Caco-2 (cell line): ENCODE measurements around the gene PTH1R. TPM values are rescaled to one million over a fixed set of nuclear protein-coding genes. Genes with fewer than 3 reads are reported as not detected.

ENCODE experiments used
- BruUV-seq: library from RNA; stranded (reverse); fragments of 400-500 nt; replicated peaks from 2 replicates; lab custom pipeline; 2021; lab: Mats Ljungman, UMichigan
- CTCF ChIA-PET: fragments of 300-600 bp; sonication (Branson Sonifier 250); formaldehyde crosslinking; loops from one replicate; lab custom pipeline; 2022; ENCODE audit warnings: antibody characterized with exemption; lab: Charles Lee
- POLR2A ChIA-PET: fragments of 300-600 bp; sonication (Branson Sonifier 250); formaldehyde crosslinking; loops from one replicate; lab custom pipeline; 2022; ENCODE audit warnings: antibody characterized with exemption; lab: Charles Lee
- DNase-seq, 2 experiments: peaks; one replicate each; pipeline versions ENCODE4 v3.0.0 to v3.0.0-alpha.2; 2020 to 2022
- H3K27me3 ChIP-seq: replicated peaks from 2 replicates; pipeline ENCODE4 v1.6.0; 2011; ENCODE audit warnings: low read length; ENCODE audit not compliant: control insufficient read depth, insufficient read depth
- H3K36me3 ChIP-seq: 2 replicates; pipeline ENCODE4 v1.5.1; 2011; ENCODE audit warnings: low read length; ENCODE audit not compliant: control insufficient read depth, insufficient read depth
- H3K4me1 ChIP-seq: fragments of 250-450 bp; sonication (Bioruptor Pico); 2 replicates; pipeline ENCODE4 v1.5.1; 2020; ENCODE audit warnings: mild to moderate bottlenecking
- H3K4me3 ChIP-seq: 2 replicates; pipeline ENCODE4 v1.5.1; 2011; ENCODE audit warnings: low read depth, mild to moderate bottlenecking, control low read depth, low read length
- H3K9me3 ChIP-seq: fragments of 250-450 bp; sonication (Bioruptor Pico); 2 replicates; pipeline ENCODE4 v1.5.1; 2020; ENCODE audit warnings: mild to moderate bottlenecking, moderate library complexity
- H3K27ac Mint-ChIP-seq: one replicate; pipeline ENCODE4 v1.8.0; 2022; ENCODE audit warnings: mixed read lengths; ENCODE audit not compliant: unreplicated experiment
- H3K27me3 Mint-ChIP-seq: one replicate; pipeline ENCODE4 v1.8.0; 2022; ENCODE audit warnings: mixed read lengths; ENCODE audit not compliant: insufficient read depth, unreplicated experiment
- H3K36me3 Mint-ChIP-seq: one replicate; pipeline ENCODE4 v1.8.0; 2022; ENCODE audit warnings: mild to moderate bottlenecking, mixed read lengths; ENCODE audit not compliant: insufficient read depth, unreplicated experiment
- H3K4me1 Mint-ChIP-seq: one replicate; pipeline ENCODE4 v1.8.0; 2022; ENCODE audit warnings: low read depth, mixed read lengths; ENCODE audit not compliant: unreplicated experiment
- H3K4me3 Mint-ChIP-seq: one replicate; pipeline ENCODE4 v1.8.0; 2022; ENCODE audit warnings: mild to moderate bottlenecking, moderate library complexity, mixed read lengths; ENCODE audit not compliant: unreplicated experiment
- H3K9me3 Mint-ChIP-seq: one replicate; pipeline ENCODE4 v1.8.0; 2022; ENCODE audit warnings: mixed read lengths; ENCODE audit not compliant: unreplicated experiment
- CTCF ChIP-seq, 2 experiments: fragments of 200-600 bp in 1 of 2; IDR thresholded peaks; 1 replicate in 1 of 2; 2 replicates in 1 of 2; pipeline versions ENCODE4 v1.5.1 to v1.8.0; 2011 to 2022; ENCODE audit warnings: antibody characterized with exemption in 1 of 2, control low read depth in 1 of 2, inconsistent platforms in 1 of 2, low read depth in 1 of 2, low read length in 1 of 2, mild to moderate bottlenecking in 1 of 2, moderate library complexity in 1 of 2; ENCODE audit not compliant: insufficient read depth in 1 of 2, severe bottlenecking in 1 of 2, unreplicated experiment in 1 of 2
- intact Hi-C: fragments of 100-400 bp; cut with micrococcal nuclease; formaldehyde crosslinking; loops from one replicate; pipeline ENCODE4 v1.10.0; 2022; ENCODE audit not compliant: unreplicated experiment
- total RNA-seq: library from RNA; stranded (reverse); gene quantifications from 2 replicates; pipeline ENCODE4 v1.2.3, GENCODE V29; 2022

Gene PTH1R
- total RNA-seq, 1 experiment from 2014 or later, result 5.1 TPM

- no peak overlapping the region for H3K4me3 Mint-ChIP-seq
- H3K9me3 Mint-ChIP-seq, result no peaks in the 10 kb centered on the region
- Histone ChIP-seq H3K27me3 (no peaks in the 10 kb centered on the region), H3K4me3 (no peak overlapping the region), H3K4me1 (no peaks in the 10 kb centered on the region), H3K9me3 (no peaks in the 10 kb centered on the region), H3K36me3 (no peaks in the 10 kb centered on the region)
- no peaks in the 10 kb centered on the region for H3K27me3 Mint-ChIP-seq
- CTCF ChIA-PET, result no interaction called here
- peaks cover 6% of the 10 kb centered on the region for H3K36me3 Mint-ChIP-seq
- H3K27ac Mint-ChIP-seq, result no peak overlapping the region
- POLR2A ChIA-PET, result no interaction called here
- BruUV-seq, result no TSS peak
- H3K4me1 Mint-ChIP-seq, result no peaks in the 10 kb centered on the region
- TF ChIP-seq CTCF (IDR thresholded peaks at IDR 0.05; ENCODE audit: insufficient read depth in 1 of 2, low read depth in 1 of 2, low read length in 1 of 2, severe bottlenecking in 1 of 2, unreplicated experiment in 1 of 2), result no peak
- no peak for DNase-seq
- intact Hi-C loops, result loop anchor here (2.0 kb wide), 2 partner anchors 41 to 175 kb away; no protein-coding TSS in a partner anchor
These were observed 30.4 kb downstream of the PTH1R start for GRCh38 chr3:46907960-46908293.

GRCh38 chr3:46908294-46908985 lies 30.9 kb downstream of the PTH1R start:
- no peaks in the 10 kb centered on the region for H3K4me1 ChIP-seq
- no peaks in the 10 kb centered on the region for H3K4me1 Mint-ChIP-seq
- no peaks in the 10 kb centered on the region for H3K27me3 ChIP-seq
- no TSS peak for BruUV-seq
- H3K27me3 Mint-ChIP-seq, result no peaks in the 10 kb centered on the region
- no peak for TF ChIP-seq CTCF (IDR thresholded peaks at IDR 0.05; ENCODE audit: insufficient read depth in 1 of 2, low read depth in 1 of 2, low read length in 1 of 2, severe bottlenecking in 1 of 2, unreplicated experiment in 1 of 2)
- H3K36me3 ChIP-seq, result no peaks in the 10 kb centered on the region
- H3K36me3 Mint-ChIP-seq, result peaks cover 6% of the 10 kb centered on the region
- intact Hi-C loops, result loop anchor here (2.0 kb wide), 2 partner anchors 42 to 176 kb away; no protein-coding TSS in a partner anchor
- no peaks in the 10 kb centered on the region for H3K9me3 ChIP-seq
- H3K27ac Mint-ChIP-seq, result no peak overlapping the region
- H3K9me3 Mint-ChIP-seq, result no peaks in the 10 kb centered on the region
- no peak overlapping the region for H3K4me3 ChIP-seq
- POLR2A ChIA-PET, result no interaction called here
- CTCF ChIA-PET, result interaction anchor here (1.4 to 1.7 kb wide), 6 partner anchors 8 to 188 kb away, joined by 3 to 12 read pairs (median 6); no protein-coding TSS in a partner anchor
- no peak for DNase-seq
- no peak overlapping the region for H3K4me3 Mint-ChIP-seq

GRCh38 chr3:46908986-46909534 lies 31.5 kb downstream of the PTH1R start:
- TF ChIP-seq CTCF (IDR thresholded peaks at IDR 0.05; ENCODE audit: insufficient read depth in 1 of 2, low read depth in 1 of 2, low read length in 1 of 2, severe bottlenecking in 1 of 2, unreplicated experiment in 1 of 2), result no peak
- CTCF ChIA-PET, result interaction anchor here (0.9 to 1.7 kb wide), 16 partner anchors 9 to 970 kb away, joined by 3 to 12 read pairs (median 4); no protein-coding TSS in a partner anchor
- no peak for DNase-seq
- Histone ChIP-seq H3K4me1 (no peaks in the 10 kb centered on the region), H3K9me3 (no peaks in the 10 kb centered on the region), H3K36me3 (no peaks in the 10 kb centered on the region), H3K4me3 (no peak overlapping the region), H3K27me3 (no peaks in the 10 kb centered on the region)
- peaks cover 6% of the 10 kb centered on the region for H3K36me3 Mint-ChIP-seq
- no peaks in the 10 kb centered on the region for H3K4me1 Mint-ChIP-seq
- no peak overlapping the region for H3K27ac Mint-ChIP-seq
- H3K9me3 Mint-ChIP-seq, result no peaks in the 10 kb centered on the region
- POLR2A ChIA-PET, result no interaction called here
- no peak overlapping the region for H3K4me3 Mint-ChIP-seq
- intact Hi-C loops, result loop anchor here (1.0 to 2.0 kb wide), 3 partner anchors 42 to 204 kb away; no protein-coding TSS in a partner anchor
- H3K27me3 Mint-ChIP-seq, result no peaks in the 10 kb centered on the region
- no TSS peak for BruUV-seq
